Kidney (tissue), 14 donors: ENCODE measurements around the gene TEX28. TPM values are rescaled to one million over a fixed set of nuclear protein-coding genes. Genes with fewer than 3 reads are reported as not detected.
"Not testable (repeated sequence)": the region's sequence is repeated elsewhere in the genome, so short reads cannot be mapped to it uniquely, and the experiment has no call there.

Experiments used
- DNase-seq, 5 donors: peaks; one replicate each; pipeline ENCODE4 v3.0.0-alpha.2; 2013 to 2020
- FAIRE-seq: peaks from 2 replicates; lab custom pipeline; 2012; peaks lifted over from hg19 to GRCh38; lab: Jason Lieb, UNC
- H3K27ac ChIP-seq, 2 donors: one replicate each; pipeline ENCODE4 v1.7.0; 2013; ENCODE audit warnings: low read depth in 2 of 2, low read length in 2 of 2, inconsistent platforms in 1 of 2
- H3K27me3 ChIP-seq: one replicate; pipeline ENCODE4 v1.7.1; 2013; ENCODE audit warnings: low read length, inconsistent platforms; ENCODE audit not compliant: control insufficient read depth, insufficient read depth
- H3K36me3 ChIP-seq, 3 donors: one replicate each; pipeline versions ENCODE4 v1.7.0 to v1.7.1; 2013; ENCODE audit warnings: low read length in 3 of 3, control low read depth in 1 of 3, inconsistent platforms in 1 of 3; ENCODE audit not compliant: insufficient read depth in 3 of 3, control insufficient read depth in 2 of 3
- H3K4me1 ChIP-seq, 3 donors: one replicate each; pipeline versions ENCODE4 v1.7.0 to v1.7.1; 2013; ENCODE audit warnings: low read length in 3 of 3, inconsistent platforms in 1 of 3, low read depth in 1 of 3; ENCODE audit not compliant: control insufficient read depth in 2 of 3, insufficient read depth in 2 of 3
- H3K4me3 ChIP-seq, 3 donors: one replicate each; pipeline versions ENCODE4 v1.7.0 to v1.8.1; 2013; ENCODE audit warnings: low read length in 3 of 3, control low read depth in 1 of 3, inconsistent platforms in 1 of 3
- H3K9ac ChIP-seq, 3 donors: one replicate each; pipeline versions ENCODE4 v1.7.0 to v1.7.1; 2013; ENCODE audit warnings: low read length in 3 of 3, control low read depth in 1 of 3, inconsistent platforms in 1 of 3
- H3K9me3 ChIP-seq, 3 donors: one replicate each; pipeline versions ENCODE4 v1.7.0 to v1.7.1; 2013; ENCODE audit warnings: low read length in 3 of 3, control low read depth in 1 of 3, inconsistent platforms in 1 of 3; ENCODE audit not compliant: control insufficient read depth in 2 of 3, insufficient read depth in 1 of 3
- intact Hi-C: fragments of 100-400 bp; cut with DNase I; formaldehyde crosslinking; loops from one replicate; pipeline ENCODE4 v1.11.1; 2022
- polyA plus RNA-seq: library from polyadenylated mRNA; stranded (reverse); fragments of 350-450 nt; fragmentation: Illumina TruSeq; extraction: RNeasy Lipid Tissue Mini Kit (QIAGEN cat#74804); gene quantifications from one replicate; pipeline ENCODE4 v1.2.3, GENCODE V29; 2014; ENCODE audit warnings: low read depth, low replicate concordance; ENCODE audit not compliant: insufficient read depth
- total RNA-seq: library from RNA; stranded (reverse); fragmentation: NEBNext Ultra II Directional; extraction: Animal tissue kit (Norgen Biotek cat#: 25700); gene quantifications from one replicate; pipeline ENCODE4 v1.2.1, GENCODE V29; 2021
- TF ChIP-seq, protein P1 (sequence below): IDR thresholded peaks from 3 replicates; pipeline ENCODE4 v1.5.1; 2012; ENCODE audit warnings: mild to moderate bottlenecking, moderate library complexity, borderline replicate concordance; ENCODE audit not compliant: insufficient read depth; ENCODE audit errors: extremely low read depth
- donor health status: control.
- donor health status: control.
- donor health status: control.
- donor health status: control.
- donor health status: control.
- donor health status: DM: yes; HTN: yes; CAD: no.
- donor health status: Normal renal cell carcinoma (clear cell type).

The TEX28 gene
- total and polyA plus RNA-seq, 2 donors from 2014 or later = not detected

DNA sequence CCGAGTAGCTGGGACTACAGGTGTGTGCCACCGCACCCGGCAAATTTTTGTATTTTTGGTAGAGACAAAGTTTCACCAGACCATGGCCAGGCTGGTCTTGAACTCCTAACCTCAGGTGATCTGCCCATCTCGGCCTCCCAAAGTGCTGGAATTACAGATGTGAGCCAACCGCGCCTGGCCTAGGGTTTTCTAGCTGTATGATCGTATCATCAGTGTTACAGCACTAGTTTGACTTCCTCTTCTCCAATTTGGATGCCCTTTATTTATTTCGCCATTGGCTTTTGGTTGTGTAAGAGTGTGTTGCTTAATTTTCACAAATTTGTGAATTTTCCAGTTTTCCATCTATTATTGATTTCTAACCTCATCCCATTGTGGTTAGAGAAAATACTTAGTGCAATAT lies 5.9 kb upstream of the TEX28 start:
- no peak overlapping the region for H3K9ac ChIP-seq
- H3K27ac ChIP-seq = no peak overlapping the region
- DNase-seq (no peak), FAIRE-seq (no peak)
- TF ChIP-seq, protein P1, sequence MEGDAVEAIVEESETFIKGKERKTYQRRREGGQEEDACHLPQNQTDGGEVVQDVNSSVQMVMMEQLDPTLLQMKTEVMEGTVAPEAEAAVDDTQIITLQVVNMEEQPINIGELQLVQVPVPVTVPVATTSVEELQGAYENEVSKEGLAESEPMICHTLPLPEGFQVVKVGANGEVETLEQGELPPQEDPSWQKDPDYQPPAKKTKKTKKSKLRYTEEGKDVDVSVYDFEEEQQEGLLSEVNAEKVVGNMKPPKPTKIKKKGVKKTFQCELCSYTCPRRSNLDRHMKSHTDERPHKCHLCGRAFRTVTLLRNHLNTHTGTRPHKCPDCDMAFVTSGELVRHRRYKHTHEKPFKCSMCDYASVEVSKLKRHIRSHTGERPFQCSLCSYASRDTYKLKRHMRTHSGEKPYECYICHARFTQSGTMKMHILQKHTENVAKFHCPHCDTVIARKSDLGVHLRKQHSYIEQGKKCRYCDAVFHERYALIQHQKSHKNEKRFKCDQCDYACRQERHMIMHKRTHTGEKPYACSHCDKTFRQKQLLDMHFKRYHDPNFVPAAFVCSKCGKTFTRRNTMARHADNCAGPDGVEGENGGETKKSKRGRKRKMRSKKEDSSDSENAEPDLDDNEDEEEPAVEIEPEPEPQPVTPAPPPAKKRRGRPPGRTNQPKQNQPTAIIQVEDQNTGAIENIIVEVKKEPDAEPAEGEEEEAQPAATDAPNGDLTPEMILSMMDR = no peak
- intact Hi-C loops = no loop called here
- no peaks in the 10 kb centered on the region for H3K4me1 ChIP-seq
- H3K27me3 ChIP-seq = no peaks in the 10 kb centered on the region
- no peaks in the 10 kb centered on the region for H3K36me3 ChIP-seq
- no peak overlapping the region for H3K4me3 ChIP-seq
- H3K9me3 ChIP-seq = no peaks in the 10 kb centered on the region

DNA sequence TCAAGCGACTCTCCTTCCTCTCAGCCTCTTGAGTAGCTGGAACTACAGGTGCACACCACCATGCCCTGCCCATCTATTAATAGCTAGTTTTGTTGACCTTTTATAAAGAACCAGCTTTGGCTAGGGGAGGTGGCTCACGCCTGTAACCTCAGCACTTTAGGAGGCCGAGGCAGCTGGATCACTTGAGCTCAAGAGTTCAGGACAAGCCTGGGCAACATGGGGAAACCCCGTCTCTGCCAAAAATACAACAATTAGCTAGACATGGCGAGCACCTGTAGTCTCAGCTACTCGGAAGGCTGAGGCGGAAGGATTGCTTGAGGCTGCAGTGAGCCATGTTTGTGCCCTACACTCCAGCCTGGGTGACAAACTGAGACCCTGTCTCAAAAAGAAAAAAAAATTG lies 3.4 kb upstream of the TEX28 start:
- TF ChIP-seq, protein P1 = no peak
- FAIRE-seq (no peak), DNase-seq (no peak)
- no peaks in the 10 kb centered on the region for H3K9me3 ChIP-seq
- no peak overlapping the region for H3K9ac ChIP-seq
- H3K27me3 ChIP-seq = no peaks in the 10 kb centered on the region
- intact Hi-C loops = no loop called here
- no peak overlapping the region for H3K4me3 ChIP-seq
- H3K27ac ChIP-seq = no peak overlapping the region
- H3K4me1 ChIP-seq = no peaks in the 10 kb centered on the region
- H3K36me3 ChIP-seq = no peaks in the 10 kb centered on the region

DNA sequence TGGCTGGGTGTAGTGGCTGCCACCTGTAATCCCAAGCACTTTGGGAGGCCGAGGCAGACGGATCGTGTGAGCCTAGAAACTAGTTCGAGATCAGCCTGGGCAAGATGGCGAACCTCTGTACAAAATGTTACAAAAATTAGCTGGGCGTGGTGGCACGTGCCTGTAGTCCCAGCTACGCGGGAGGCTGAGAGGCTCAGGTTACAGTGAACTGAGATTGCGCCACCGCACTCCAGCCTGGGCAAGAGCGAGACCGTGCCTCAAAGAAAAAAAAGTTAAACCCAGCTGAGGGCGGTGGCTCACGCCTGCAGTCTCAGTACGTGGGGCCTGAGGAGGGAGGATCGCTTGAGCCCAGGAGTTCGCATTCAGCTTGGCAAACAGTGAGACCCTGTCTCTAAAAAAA lies 1.8 kb upstream of the TEX28 start:
- TF ChIP-seq, protein P1 = no peak
- DNase-seq (no peak), FAIRE-seq (no peak)
- H3K4me3 ChIP-seq = no peak overlapping the region
- H3K4me1 ChIP-seq = no peaks in the 10 kb centered on the region
- no peaks in the 10 kb centered on the region for H3K27me3 ChIP-seq
- no peak overlapping the region for H3K27ac ChIP-seq
- no peaks in the 10 kb centered on the region for H3K9me3 ChIP-seq
- intact Hi-C loops = no loop called here
- no peak overlapping the region for H3K9ac ChIP-seq
- no peaks in the 10 kb centered on the region for H3K36me3 ChIP-seq

DNA sequence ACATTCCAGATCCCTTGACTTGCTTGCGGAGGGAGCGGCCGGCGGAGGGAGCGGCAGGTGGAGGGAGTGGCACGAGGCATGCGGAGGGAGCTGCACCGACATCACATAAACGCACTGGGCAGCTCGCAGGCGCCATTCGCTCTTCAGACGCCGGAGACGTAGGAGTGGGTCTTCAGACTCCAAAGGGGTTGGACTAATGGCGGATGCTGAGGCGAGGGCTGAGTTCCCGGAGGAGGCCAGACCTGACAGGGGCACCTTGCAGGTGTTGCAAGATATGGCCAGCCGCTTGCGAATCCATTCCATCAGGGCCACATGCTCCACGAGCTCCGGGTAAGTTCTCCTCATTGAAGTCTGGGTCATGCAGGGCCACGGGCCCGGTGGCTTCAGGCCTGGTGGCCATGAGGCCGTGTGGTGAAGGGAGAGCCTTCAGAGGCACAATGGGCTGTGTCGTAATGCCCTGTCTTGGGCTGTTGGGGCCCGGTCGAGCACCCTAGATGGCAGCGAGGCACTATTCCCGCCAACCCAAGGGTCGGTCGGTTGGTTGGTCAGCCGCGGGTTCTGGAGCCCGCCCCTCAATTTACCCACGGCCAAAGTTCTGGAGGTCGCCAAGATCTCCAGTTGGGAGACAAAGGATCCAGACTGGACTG lies 863 bp upstream of the TEX28 start, which contains the start of gene TKTL1:
TKTL1 (plus strand) TSS at position 132 of the 647 bp plus-strand sequence; CDS start at position 197, 65 bp downstream.
- intact Hi-C loops = no loop called here
- H3K27me3 ChIP-seq = no peaks in the 10 kb centered on the region
- H3K4me1 ChIP-seq = no peaks in the 10 kb centered on the region
- no peak within 1 kb of the TSS for H3K4me3 ChIP-seq
- DNase-seq = no peak
- TF ChIP-seq, protein P1 = no peak
- FAIRE-seq = no peak
- no peak within 1 kb of the TSS for H3K9ac ChIP-seq
- H3K9me3 ChIP-seq = no peaks in the 10 kb centered on the region
- no peak within 1 kb of the TSS for H3K27ac ChIP-seq
- no peaks in the 10 kb centered on the region for H3K36me3 ChIP-seq

DNA sequence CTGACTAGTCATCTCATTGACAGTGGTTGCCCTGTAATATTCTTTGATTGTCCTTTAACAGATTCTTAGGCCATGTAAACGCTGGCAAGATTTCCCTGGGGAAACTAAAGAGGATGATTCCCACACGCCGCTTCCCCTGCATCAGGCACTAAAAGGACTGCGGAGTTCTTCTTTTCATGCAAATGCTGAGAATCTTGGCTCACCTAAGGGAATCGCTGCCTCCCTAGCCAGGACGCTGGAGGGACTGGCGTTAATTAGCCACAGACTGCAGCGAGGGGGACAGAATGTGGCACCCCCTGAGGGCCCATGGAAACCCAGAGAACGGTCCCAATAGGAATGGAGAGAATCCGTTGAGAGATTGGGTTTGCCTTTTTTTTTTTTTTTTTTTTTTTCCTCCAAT lies 8.5 kb downstream of the TEX28 start:
- FAIRE-seq, H3K4me1 ChIP-seq: not testable (repeated sequence)

More for the DNA sequence above, 8.5 kb downstream of the TEX28 start:
- H3K27ac ChIP-seq, DNase-seq, H3K9ac ChIP-seq, intact Hi-C loops, H3K27me3 ChIP-seq, H3K36me3 ChIP-seq, H3K4me3 ChIP-seq, H3K9me3 ChIP-seq: not testable (repeated sequence)
